Esophagus squamous epithelium (tissue), 5 donors: ENCODE results near the gene MRPL40. TPM values are rescaled to one million over a fixed set of nuclear protein-coding genes. Genes with fewer than 3 reads are reported as not detected.

ENCODE experiments used
- DNase-seq: peaks from one replicate; lab custom pipeline; 2025; lab: John Stamatoyannopoulos, UW
- H3K27ac ChIP-seq, 4 donors: fragments of 200-600 bp; sonication (generic); one replicate each; pipeline ENCODE4 v1.5.1; 2016 to 2019; ENCODE audit warnings: mild to moderate bottlenecking in 1 of 4
- H3K27me3 ChIP-seq, 4 donors: fragments of 200-600 bp; sonication (generic); 1 replicate in 3 of 4; 2 replicates in 1 of 4; pipeline versions ENCODE4 v1.5.1 to v1.6.0; 2017 to 2021; ENCODE audit warnings: antibody characterized with exemption in 1 of 4
- H3K36me3 ChIP-seq, 3 donors: fragments of 200-600 bp; sonication (generic); one replicate each; pipeline ENCODE4 v1.5.1; 2016 to 2019
- H3K4me1 ChIP-seq, 3 donors: fragments of 200-600 bp; sonication (generic); one replicate each; pipeline ENCODE4 v1.5.1; 2017 to 2019
- H3K4me3 ChIP-seq, 4 donors: fragments of 200-600 bp; sonication (generic); 1 replicate in 3 of 4; 2 replicates in 1 of 4; pipeline ENCODE4 v1.5.1; 2016 to 2019; ENCODE audit warnings: mild to moderate bottlenecking in 2 of 4, moderate library complexity in 1 of 4
- H3K9me3 ChIP-seq, 3 donors: fragments of 200-600 bp; sonication (generic); one replicate each; pipeline ENCODE4 v1.5.1; 2016 to 2019
- CTCF ChIP-seq, 6 experiments: fragments of 450-650 bp in 4 of 6; fragments of 200-600 bp in 2 of 6; sonication (generic) in 2 of 6; IDR thresholded peaks; one replicate each; pipeline ENCODE4 v1.5.1; 2016 to 2019; ENCODE audit warnings: antibody characterized with exemption in 6 of 6, mild to moderate bottlenecking in 4 of 6, moderate library complexity in 4 of 6
- POLR2A ChIP-seq, 4 donors: fragments of 450-650 bp; IDR thresholded peaks; one replicate each; pipeline ENCODE4 v1.6.1; 2017; ENCODE audit warnings: antibody characterized with exemption in 4 of 4, mild to moderate bottlenecking in 4 of 4, moderate library complexity in 3 of 4
- WGBS, 2 donors: methylation state at CpG; one replicate each; pipeline ENCODE4 v1.1.5; 2018; 5-methylcytosine and 5-hydroxymethylcytosine counted together
- intact Hi-C: fragments of 100-400 bp; cut with DNase I; formaldehyde crosslinking; loops from one replicate; pipeline ENCODE4 v1.15.0; 2022
- total RNA-seq, 4 donors: library from RNA; depleted of rRNA; stranded (reverse); fragments of >200 nt; gene quantifications; one replicate each; pipeline ENCODE4 v1.1.0, GENCODE V29; 2016
- donor health status: DM: yes; HTN: yes; CAD: no.

The MRPL40 gene
- total RNA-seq, 4 donors from 2014 or later = 14.6 to 25.7 (median 17.5) TPM

GRCh38 chr22:19463008-19463407 is 30.7 kb downstream of the MRPL40 start:
- TF ChIP-seq POLR2A (IDR thresholded peaks at IDR 0.05) = no peak
- no peak for TF ChIP-seq CTCF (IDR thresholded peaks at IDR 0.05)

GRCh38 chr22:19463491-19464469 is 31.4 kb downstream of the MRPL40 start:
- Histone ChIP-seq H3K4me1 (no peaks in the 10 kb centered on the region), H3K27ac (no peak overlapping the region), H3K36me3 (peaks cover 24 to 100% (median 45%) of the 10 kb centered on the region in 3 donors), H3K4me3 (no peak overlapping the region), H3K27me3 (no peaks in the 10 kb centered on the region), H3K9me3 (no peaks in the 10 kb centered on the region)
- intact Hi-C loops = no loop called here
- TF ChIP-seq POLR2A (IDR thresholded peaks at IDR 0.05) (no peak), CTCF (IDR thresholded peaks at IDR 0.05) (no peak)
- DNase-seq = no peak
- WGBS, 2 donors = 69 to 74% methylated on average over 6 to 7 of the region's 7 CpGs

More at GRCh38 chr22:19463008-19463407, 30.7 kb downstream of the MRPL40 start:
- DNase-seq = no peak
- H3K36me3 ChIP-seq = peaks cover 19 to 100% (median 37%) of the 10 kb centered on the region in 3 donors
- no peak overlapping the region for H3K4me3 ChIP-seq
- whole genome bisulfite sequencing, 2 donors = 96 to 100% methylated on average over 1 of the region's 1 CpG
- H3K9me3 ChIP-seq = no peaks in the 10 kb centered on the region
- intact Hi-C loops = no loop called here
- no peak overlapping the region for H3K27ac ChIP-seq
- no peaks in the 10 kb centered on the region for H3K27me3 ChIP-seq
- no peaks in the 10 kb centered on the region for H3K4me1 ChIP-seq

GRCh38 chr22:19464546-19464945 is 32.2 kb downstream of the MRPL40 start:
- TF ChIP-seq CTCF (IDR thresholded peaks at IDR 0.05) (no peak), POLR2A (IDR thresholded peaks at IDR 0.05) (no peak)
- Histone ChIP-seq H3K9me3 (no peaks in the 10 kb centered on the region), H3K36me3 (peaks cover 32 to 100% (median 53%) of the 10 kb centered on the region in 3 donors), H3K27ac (no peak overlapping the region), H3K4me3 (no peak overlapping the region), H3K4me1 (no peaks in the 10 kb centered on the region), H3K27me3 (no peaks in the 10 kb centered on the region)
- intact Hi-C loops = no loop called here
- 58 to 85% methylated on average over 1 of the region's 1 CpG for WGBS, 2 donors
- DNase-seq = no peak

- Histone ChIP-seq H3K4me3 (no peak overlapping the region), H3K36me3 (peaks cover 36 to 100% (median 57%) of the 10 kb centered on the region in 3 donors)
- 72 to 93% methylated on average over 4 of the region's 4 CpGs for WGBS, 2 donors
Measured at GRCh38 chr22:19464975-19465374, 32.6 kb downstream of the MRPL40 start.

More at GRCh38 chr22:19464975-19465374, 32.6 kb downstream of the MRPL40 start:
- no peaks in the 10 kb centered on the region for H3K27me3 ChIP-seq
- intact Hi-C loops = no loop called here
- no peaks in the 10 kb centered on the region for H3K9me3 ChIP-seq
- no peaks in the 10 kb centered on the region for H3K4me1 ChIP-seq
- H3K27ac ChIP-seq = no peak overlapping the region
- no peak for TF ChIP-seq CTCF (IDR thresholded peaks at IDR 0.05)
- no peak for TF ChIP-seq POLR2A (IDR thresholded peaks at IDR 0.05)
- DNase-seq = no peak
